OCI-LY1 (cell line): Measurements from ENCODE around the gene MEIS1.

Experiments
- CTCF ChIP-seq: fragments of 200-600 bp; sonication (generic), shearing (Covaris generic); IDR thresholded peaks from 2 replicates; pipeline ENCODE4 v1.5.1; 2017; ENCODE audit warnings: mild to moderate bottlenecking, antibody characterized with exemption, low read length, moderate library complexity, mixed read lengths
- EZH2 ChIP-seq: fragments of 200-600 bp; sonication (generic), shearing (Covaris generic); IDR thresholded peaks from 2 replicates; pipeline ENCODE4 v1.8.0; 2017; ENCODE audit warnings: borderline replicate concordance, mixed run types, mild to moderate bottlenecking, antibody characterized with exemption, low read length, moderate library complexity, mixed read lengths

- TF ChIP-seq CTCF (no peak), EZH2 (no peak)
Observed at GRCh38 chr2:66541646-66542045, 106.7 kb downstream of the MEIS1 start.
